Limb (tissue), 2 donors: ENCODE measurements around the gene PRDM11.

Experiments used
- DNase-seq, 2 donors: peaks; one replicate each; pipeline ENCODE4 v3.0.0-alpha.2; 2016; ENCODE audit errors: extremely low spot score in 2 of 2

Gene PRDM11

GRCh38 chr11:45141631-45142030 lies 4.8 kb upstream of the PRDM11 start:
- DNase-seq, result peak in 1 of 2 donors; percentile 19

GRCh38 chr11:45142241-45143055 lies 4.0 kb upstream of the PRDM11 start:
- peak in 1 of 2 donors; percentile 12 for DNase-seq

GRCh38 chr11:45143494-45143893 lies 2.9 kb upstream of the PRDM11 start:
- DNase-seq, result peak in 1 of 2 donors; percentile 1

GRCh38 chr11:45144126-45145082 lies 2.0 kb upstream of the PRDM11 start:
- DNase-seq, result peak in 1 of 2 donors; percentile 16

- no peak for DNase-seq
Measured at GRCh38 chr11:45145083-45145378, 1.4 kb upstream of the PRDM11 start.

- DNase-seq, result peak in 1 of 2 donors; percentile 50
Measured at GRCh38 chr11:45145379-45146071, 914 bp upstream of the PRDM11 start.

GRCh38 chr11:45147017-45147728 lies 734 bp downstream of the PRDM11 start:
- DNase-seq, result peak; percentile 92 to 96

GRCh38 chr11:45147891-45148675 lies 1.6 kb downstream of the PRDM11 start:
- no peak for DNase-seq

GRCh38 chr11:45149483-45150056 lies 3.1 kb downstream of the PRDM11 start:
- peak in 1 of 2 donors; percentile 8 for DNase-seq

- DNase-seq, result no peak
Measured at GRCh38 chr11:45150301-45150700, 3.9 kb downstream of the PRDM11 start.

GRCh38 chr11:45150943-45151342 lies 4.5 kb downstream of the PRDM11 start:
- DNase-seq, result no peak

- no peak for DNase-seq
Measured at GRCh38 chr11:45151362-45151982, 5.0 kb downstream of the PRDM11 start.

- DNase-seq, result no peak
Measured at GRCh38 chr11:45152740-45153595, 6.5 kb downstream of the PRDM11 start.

- no peak for DNase-seq
Measured at GRCh38 chr11:45154276-45154675, 7.8 kb downstream of the PRDM11 start.

- DNase-seq, result no peak
Measured at GRCh38 chr11:45155058-45155551, 8.7 kb downstream of the PRDM11 start.

- DNase-seq, result no peak
Measured at GRCh38 chr11:45155627-45156180, 9.3 kb downstream of the PRDM11 start.

- no peak for DNase-seq
Measured at GRCh38 chr11:45156201-45156600, 9.8 kb downstream of the PRDM11 start.

GRCh38 chr11:45156741-45157140 lies 10.3 kb downstream of the PRDM11 start:
- DNase-seq, result no peak
